SU-DHL-6 (cell line): ENCODE data around the gene CCSAP.
"Not testable (repeated sequence)": the region's sequence is repeated elsewhere in the genome, so short reads cannot be mapped to it uniquely, and the experiment has no call there.

Source experiments
- CTCF ChIP-seq: fragments of 200-600 bp; sonication (generic); IDR thresholded peaks from one replicate; pipeline ENCODE4 v1.5.1; 2017; ENCODE audit warnings: antibody characterized with exemption, mild to moderate bottlenecking, low read length, moderate library complexity; ENCODE audit not compliant: insufficient read depth, poor library complexity, severe bottlenecking
- EZH2phosphoT487 ChIP-seq: fragments of 200-600 bp; sonication (generic), shearing (Covaris generic); conservative IDR thresholded peaks from 2 replicates; pipeline ENCODE4 v1.6.1; 2018; ENCODE audit warnings: mild to moderate bottlenecking, antibody characterized with exemption, low read length, moderate library complexity, mixed read lengths

GRCh38 chr1:229291686-229292085, 51.2 kb downstream of the CCSAP start:
- TF ChIP-seq CTCF, EZH2phosphoT487: not testable (repeated sequence)
